ENCODE results near the gene MACROH2A1.

Gene MACROH2A1

GRCh38 chr5:135398855-135399793 is at the start of gene MACROH2A1:
MACROH2A1 (minus strand) TSS chr5:135399231; CDS start chr5:135389093, 10,138 bp downstream.
- DNase-seq: peak; percentile 78

GRCh38 chr5:135448071-135448739 is 49.2 kb upstream of the MACROH2A1 start:
- DNase-seq: no peak

GRCh38 chr5:135447298-135447929 is 48.4 kb upstream of the MACROH2A1 start, which contains the start of gene DCANP1:
DCANP1 (minus strand) TSS chr5:135447348; CDS start chr5:135447108, 240 bp downstream.
- no peak for DNase-seq

- no peak for DNase-seq
Measured at GRCh38 chr5:135446615-135447014, 47.6 kb upstream of the MACROH2A1 start.

- DNase-seq: no peak
Measured at GRCh38 chr5:135446206-135446605, 47.2 kb upstream of the MACROH2A1 start.

GRCh38 chr5:135445306-135445985 is 46.4 kb upstream of the MACROH2A1 start:
- no peak for DNase-seq

DNA sequence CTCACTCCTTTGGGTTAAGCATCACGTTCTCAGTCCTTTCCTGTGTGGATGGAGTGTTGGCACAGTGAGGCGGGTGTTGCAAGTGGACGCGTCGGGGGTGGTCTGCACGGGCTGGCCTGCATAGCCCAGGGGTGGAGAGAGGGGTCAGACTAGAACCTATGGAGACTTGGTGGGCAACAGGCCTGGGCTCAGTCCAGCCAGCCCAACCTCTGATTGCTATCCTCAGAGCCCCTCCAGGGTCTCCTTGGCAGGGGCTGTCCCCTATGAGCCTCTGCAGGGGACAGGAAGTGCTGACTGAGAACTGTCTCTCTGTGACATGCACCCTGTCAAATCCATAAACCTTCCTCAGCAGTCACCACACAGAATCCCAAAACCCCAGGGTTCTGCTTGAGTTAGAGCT is 45.9 kb upstream of the MACROH2A1 start:
- no peak for DNase-seq

- no peak for DNase-seq
Measured at GRCh38 chr5:135444360-135444759, 45.3 kb upstream of the MACROH2A1 start.

DNA sequence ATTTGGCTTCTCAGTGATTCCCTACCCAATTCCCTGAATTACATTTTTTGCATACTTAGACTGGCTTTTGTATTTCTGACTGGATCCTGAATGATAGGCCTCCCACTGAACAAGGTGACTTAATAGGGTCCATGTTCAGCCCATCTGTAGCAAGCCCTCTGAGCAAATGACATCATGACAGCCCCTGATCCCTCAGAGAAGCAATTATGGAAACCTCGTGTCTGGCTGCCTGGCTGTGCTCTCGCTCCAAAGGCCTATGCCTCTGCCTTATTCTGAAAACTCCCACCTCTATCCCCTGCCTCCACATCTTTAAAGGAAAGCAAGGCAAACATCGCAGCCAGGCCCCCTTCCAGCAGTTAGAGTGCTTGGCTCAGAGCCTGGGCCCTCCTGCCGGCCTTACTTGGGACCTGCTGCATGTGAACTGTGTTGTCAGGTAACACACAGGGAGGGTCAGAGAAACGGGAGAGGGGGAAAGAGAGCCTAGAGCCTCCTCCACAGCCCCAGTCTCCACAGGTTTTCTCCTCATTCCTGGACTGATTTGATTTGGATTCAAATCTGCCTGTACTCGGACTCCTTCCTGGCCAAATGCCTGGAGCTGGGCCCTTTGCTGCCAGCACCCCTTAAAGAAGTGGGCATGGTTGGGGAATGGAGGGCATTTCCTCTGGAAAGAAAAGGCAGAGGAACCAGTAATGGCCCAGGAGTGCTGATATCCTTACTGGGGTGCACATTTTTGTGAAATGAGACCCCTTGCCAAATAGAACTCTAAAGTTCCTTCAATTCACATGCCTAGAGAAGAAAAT is 44.3 kb upstream of the MACROH2A1 start:
- no peak for DNase-seq

DNA sequence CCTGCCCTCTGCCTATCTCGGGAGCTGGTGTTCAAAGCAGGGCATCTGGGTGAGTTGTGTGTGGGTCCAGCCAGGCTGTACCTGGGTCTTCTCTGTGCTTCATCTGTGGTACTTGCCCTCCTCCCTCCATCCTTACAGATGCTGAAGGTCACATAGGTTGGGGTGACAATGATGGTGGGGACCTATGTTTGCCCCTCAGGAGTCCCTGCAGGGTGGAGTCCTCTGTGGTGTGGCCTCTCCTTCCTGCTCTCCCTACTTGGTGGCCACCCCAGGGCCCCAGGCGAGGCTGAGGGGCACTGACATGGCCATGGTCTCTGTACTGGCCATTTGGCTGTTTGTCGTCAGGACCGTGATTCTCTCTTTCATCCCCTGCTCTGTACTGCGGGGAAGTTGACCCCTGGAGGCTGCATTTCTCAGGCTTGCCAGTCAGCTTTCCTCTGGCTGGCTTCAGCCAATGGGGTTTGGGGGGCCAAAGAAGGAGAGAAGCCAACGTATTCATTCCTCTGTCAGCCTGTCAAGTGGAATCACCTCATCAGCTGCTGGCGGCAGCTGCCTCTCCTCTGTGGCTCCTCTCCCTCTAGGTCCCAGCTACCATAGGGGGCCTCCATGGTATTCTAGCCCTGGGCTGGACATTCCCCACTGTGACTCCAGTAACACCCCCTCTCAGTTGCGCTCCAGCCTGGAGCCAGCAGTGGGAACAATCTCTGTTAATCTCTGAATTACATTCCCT is 43.6 kb upstream of the MACROH2A1 start:
- no peak for DNase-seq

DNA sequence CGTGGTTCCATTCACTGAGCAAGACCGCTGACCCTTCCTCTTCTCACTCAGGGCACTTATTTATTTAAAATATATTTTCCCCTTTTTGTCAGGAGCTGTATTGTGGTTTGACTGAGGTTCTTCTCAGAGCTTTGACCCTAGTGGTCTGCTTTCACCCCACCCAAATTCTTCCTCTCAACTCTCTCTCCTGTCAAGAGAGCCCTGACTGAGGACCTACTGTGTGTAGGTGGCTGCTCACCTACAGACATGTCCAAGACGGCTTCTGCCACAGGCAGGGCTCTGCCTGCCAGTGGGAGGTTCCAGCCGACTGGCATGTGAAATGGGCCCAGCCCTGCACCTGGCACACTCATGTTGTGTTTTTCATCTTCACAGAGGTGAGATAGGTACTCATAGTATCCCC is 42.9 kb upstream of the MACROH2A1 start:
- DNase-seq: no peak

- DNase-seq: no peak
Measured at GRCh38 chr5:135441350-135441831, 42.4 kb upstream of the MACROH2A1 start.

DNA sequence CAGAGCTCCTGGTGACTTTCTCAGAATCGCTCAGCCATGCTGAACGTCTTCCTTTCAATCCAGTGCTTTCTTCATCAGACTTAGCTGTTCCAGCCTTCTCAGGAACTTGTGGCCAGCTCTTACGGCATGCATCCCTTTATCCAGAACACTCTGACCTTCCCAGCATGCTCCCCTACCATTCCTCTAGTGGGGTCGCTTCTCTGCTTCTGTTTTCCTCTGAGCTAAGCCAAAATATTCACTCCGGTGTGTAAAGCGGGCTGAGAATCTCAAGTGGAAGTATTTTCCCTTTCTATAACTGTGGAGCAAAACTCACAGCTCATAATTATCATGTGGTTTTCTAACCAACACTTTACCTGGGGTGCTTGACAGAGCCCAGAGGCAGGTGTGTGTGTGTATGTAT is 41.9 kb upstream of the MACROH2A1 start:
- DNase-seq: no peak

GRCh38 chr5:135439231-135440205 is 40.5 kb upstream of the MACROH2A1 start:
- DNase-seq: no peak

DNA sequence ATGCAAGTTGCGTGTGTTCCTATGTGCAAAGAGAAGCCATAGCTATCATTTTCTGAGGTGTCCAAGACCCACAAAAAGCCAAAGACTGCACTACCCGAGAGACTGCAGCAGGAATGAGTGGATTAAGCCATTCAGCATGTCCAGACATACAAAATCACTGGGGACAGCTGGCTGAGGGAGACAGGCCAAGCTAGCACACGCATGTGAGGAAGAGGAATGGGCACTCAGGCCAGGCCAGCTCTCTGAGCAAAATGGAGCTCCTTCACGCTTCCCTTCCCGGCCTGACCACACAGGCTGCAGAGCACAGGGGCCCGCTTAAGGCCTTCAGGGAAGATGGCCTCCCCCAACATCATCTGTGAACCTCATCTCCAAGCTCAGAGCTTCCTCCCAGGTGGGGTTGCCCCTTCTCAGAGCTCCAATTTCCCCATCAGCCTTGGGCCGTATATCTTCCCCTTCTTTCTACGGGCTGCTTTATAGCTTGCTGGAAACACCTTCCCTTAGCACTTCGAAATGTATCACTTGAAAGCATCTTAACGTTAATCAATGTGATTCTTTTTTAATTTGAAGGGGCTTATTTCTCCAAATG is 39.7 kb upstream of the MACROH2A1 start:
- no peak for DNase-seq

DNA sequence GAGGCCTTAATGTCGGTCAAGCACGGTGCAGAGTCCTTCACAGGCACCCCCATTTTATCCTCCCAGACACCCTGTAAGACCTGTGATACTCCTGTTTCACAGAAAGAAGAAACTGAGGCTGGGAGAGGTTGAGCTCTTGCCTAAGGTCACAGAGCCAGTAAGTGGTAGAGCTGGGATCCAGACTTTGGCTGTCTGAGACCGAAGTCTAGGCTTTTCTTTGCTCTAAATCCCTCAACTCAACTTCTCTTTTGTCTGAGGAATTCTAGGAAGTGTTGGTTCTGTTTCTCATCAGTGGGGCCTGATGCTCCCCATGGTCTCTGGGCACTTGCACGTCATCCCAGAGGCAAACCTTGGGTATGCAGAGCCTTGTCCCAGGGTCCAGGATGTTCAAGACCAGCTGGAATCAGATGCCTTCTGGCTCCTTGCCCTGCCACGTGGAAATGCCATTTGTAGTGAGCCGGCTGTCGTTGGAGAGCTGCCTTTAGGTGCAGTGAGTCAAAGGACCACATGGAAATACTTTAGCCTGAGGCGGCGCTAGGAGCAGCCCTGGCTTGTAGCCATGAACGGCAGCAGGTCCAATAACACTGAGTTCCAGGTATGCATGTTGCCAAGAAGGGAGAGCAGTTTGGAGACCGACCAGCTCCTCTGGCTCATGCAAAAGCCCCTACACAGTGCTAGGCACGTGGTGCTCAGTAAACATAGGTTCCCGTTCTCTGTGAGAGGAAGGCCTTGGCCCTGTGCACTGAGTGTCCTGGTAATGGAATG is 38.9 kb upstream of the MACROH2A1 start:
- DNase-seq: no peak

DNA sequence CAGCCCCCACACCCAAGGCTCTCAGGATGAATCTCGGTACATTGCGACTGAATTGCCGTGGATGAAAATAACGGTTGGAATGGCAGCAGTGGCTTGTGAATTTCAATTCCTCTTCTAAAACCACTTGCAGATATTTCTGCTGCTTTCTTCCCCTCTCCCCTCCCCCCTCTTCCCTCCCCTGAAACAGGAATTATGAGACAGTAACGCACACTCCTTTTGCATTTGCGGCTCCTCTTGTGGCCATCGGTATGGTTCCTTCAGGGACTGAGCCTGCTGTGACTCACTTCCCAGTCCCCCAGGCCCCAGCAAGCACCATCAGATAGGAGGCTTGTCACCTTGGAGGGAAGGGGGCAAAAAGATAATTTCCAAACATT is 38.4 kb upstream of the MACROH2A1 start:
- DNase-seq: no peak

DNA sequence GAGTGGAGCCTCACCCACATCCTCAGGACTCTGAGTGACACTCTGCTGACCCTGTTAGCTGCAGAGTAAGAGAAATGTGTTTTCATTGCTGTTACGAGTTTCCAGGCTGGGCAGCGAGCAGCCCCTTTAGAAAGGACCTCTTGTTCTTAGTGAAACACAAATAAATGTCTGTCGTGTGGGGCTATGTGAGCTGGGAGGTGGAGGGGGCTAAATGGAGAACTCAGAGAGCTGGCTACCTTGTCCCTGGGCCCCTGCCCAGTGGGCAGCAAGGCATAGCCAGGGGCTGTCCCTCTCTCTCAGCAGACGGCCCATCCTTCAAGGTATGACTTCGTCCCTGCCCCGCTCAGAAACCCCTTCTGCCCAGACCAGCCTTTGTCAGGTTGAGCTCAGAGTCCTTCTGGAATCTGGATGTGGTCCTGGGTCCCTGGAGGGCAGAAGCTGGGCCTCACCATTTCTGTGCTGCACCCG is 38.0 kb upstream of the MACROH2A1 start:
- no peak for DNase-seq
